Loucy (cell line): ENCODE data around the gene TMEM178B.

Experiments used
- H2AFZ ChIP-seq: fragments of 200-600 bp; sonication (generic); 2 replicates; pipeline ENCODE4 v1.6.0; 2016; ENCODE audit warnings: antibody characterized with exemption, mild to moderate bottlenecking, low read length, moderate library complexity
- H3F3A ChIP-seq: fragments of 200-600 bp; 2 replicates; pipeline ENCODE4 v1.6.0; 2016; ENCODE audit warnings: antibody characterized with exemption, low read depth, mild to moderate bottlenecking
- H3K27me3 ChIP-seq: fragments of 200-600 bp; sonication (generic); 2 replicates; pipeline ENCODE4 v1.6.1; 2014; ENCODE audit warnings: low read length, mild to moderate bottlenecking; ENCODE audit not compliant: insufficient read depth, poor library complexity, severe bottlenecking
- H3K36me3 ChIP-seq: fragments of 200-600 bp; sonication (generic); 2 replicates; pipeline ENCODE4 v1.6.1; 2016; ENCODE audit warnings: low read length; ENCODE audit not compliant: insufficient read depth
- H3K4me1 ChIP-seq: fragments of 200-600 bp; sonication (generic); 2 replicates; pipeline ENCODE4 v1.5.1; 2014; ENCODE audit warnings: low read length, mild to moderate bottlenecking; ENCODE audit not compliant: insufficient read depth, poor library complexity, severe bottlenecking
- H3K4me2 ChIP-seq: fragments of 200-600 bp; sonication (generic); 2 replicates; pipeline ENCODE4 v1.6.0; 2014; ENCODE audit warnings: antibody characterized with exemption, low read length, low read depth, mild to moderate bottlenecking; ENCODE audit not compliant: poor library complexity, severe bottlenecking
- H3K4me3 ChIP-seq: fragments of 200-600 bp; sonication (generic); 2 replicates; pipeline ENCODE4 v1.5.1; 2014; ENCODE audit warnings: low read length, mild to moderate bottlenecking, mixed read lengths; ENCODE audit not compliant: poor library complexity, severe bottlenecking
- H3K79me2 ChIP-seq: fragments of 200-600 bp; sonication (generic); 2 replicates; pipeline ENCODE4 v1.6.1; 2014; ENCODE audit warnings: low read length; ENCODE audit not compliant: insufficient read depth
- H3K9ac ChIP-seq: fragments of 200-600 bp; sonication (generic); 2 replicates; pipeline ENCODE4 v1.6.0; 2014; ENCODE audit warnings: mild to moderate bottlenecking, low read depth, low read length, moderate library complexity; ENCODE audit not compliant: poor library complexity, severe bottlenecking
- H3K9me2 ChIP-seq: fragments of 200-600 bp; sonication (generic); replicated peaks from 2 replicates; pipeline ENCODE4 v1.6.1; 2016; ENCODE audit warnings: low read depth, low read length, mixed read lengths
- H3K9me3 ChIP-seq: fragments of 200-600 bp; sonication (generic); 2 replicates; pipeline ENCODE4 v1.6.1; 2014; ENCODE audit warnings: mild to moderate bottlenecking, antibody characterized with exemption, low read length, low read depth; ENCODE audit not compliant: insufficient read depth
- H4K20me1 ChIP-seq: fragments of 200-600 bp; sonication (generic); 2 replicates; pipeline ENCODE4 v1.6.0; 2014; ENCODE audit warnings: antibody characterized with exemption, low read length, mild to moderate bottlenecking; ENCODE audit not compliant: insufficient read depth, poor library complexity, severe bottlenecking
- CTCF ChIP-seq: fragments of 200-600 bp; sonication (generic); conservative IDR thresholded peaks from 2 replicates; pipeline ENCODE4 v1.5.1; 2014; ENCODE audit warnings: mild to moderate bottlenecking, antibody characterized with exemption, low read length
- EZH2phosphoT487 ChIP-seq: fragments of 200-600 bp; IDR thresholded peaks from 2 replicates; pipeline ENCODE4 v1.6.1; 2018; ENCODE audit warnings: antibody characterized with exemption, mild to moderate bottlenecking, moderate library complexity, borderline replicate concordance

Gene TMEM178B

DNA sequence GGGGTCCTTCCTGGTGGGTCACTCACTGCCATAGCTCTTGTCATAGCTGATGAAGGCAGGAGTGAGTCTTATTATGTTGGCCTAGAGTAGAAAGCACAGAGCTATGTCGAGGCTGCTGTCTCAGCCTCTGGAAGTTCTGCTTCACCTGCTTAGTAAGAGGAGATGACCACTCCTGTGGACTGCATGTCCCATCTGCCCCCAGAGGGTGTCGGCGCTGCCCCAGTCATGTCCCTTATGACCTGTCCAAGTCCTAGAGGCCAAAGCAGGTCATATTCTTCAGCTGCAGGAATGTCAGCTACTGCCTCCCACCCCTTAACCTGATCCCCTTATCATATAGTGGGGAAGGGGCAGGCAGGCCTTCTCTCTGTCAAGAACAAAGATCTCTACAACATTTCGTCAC, 405.0 kb downstream of the TMEM178B start:
- Histone ChIP-seq H3K36me3 (no peaks in the 10 kb centered on the region), H2AFZ (no peak overlapping the region), H3K9ac (no peak overlapping the region), H3K4me3 (no peak overlapping the region), H3K4me1 (no peaks in the 10 kb centered on the region), H3K79me2 (no peaks in the 10 kb centered on the region), H3K9me2 (no peaks in the 10 kb centered on the region), H4K20me1 (no peaks in the 10 kb centered on the region), H3K4me2 (no peak overlapping the region), H3F3A (no peaks in the 10 kb centered on the region), H3K9me3 (no peaks in the 10 kb centered on the region), H3K27me3 (no peaks in the 10 kb centered on the region)
- no peak for TF ChIP-seq EZH2phosphoT487
- TF ChIP-seq CTCF, result no peak

GRCh38 chr7:141480953-141481352, 407.1 kb downstream of the TMEM178B start:
- Histone ChIP-seq H3K9me3 (no peaks in the 10 kb centered on the region), H3K9me2 (no peaks in the 10 kb centered on the region), H3K4me1 (no peaks in the 10 kb centered on the region), H3K79me2 (no peaks in the 10 kb centered on the region), H3K4me3 (no peak overlapping the region), H3K9ac (no peak overlapping the region), H3K36me3 (no peaks in the 10 kb centered on the region), H4K20me1 (no peaks in the 10 kb centered on the region), H3F3A (no peaks in the 10 kb centered on the region), H2AFZ (no peak overlapping the region), H3K27me3 (no peaks in the 10 kb centered on the region), H3K4me2 (no peak overlapping the region)
- TF ChIP-seq EZH2phosphoT487, result no peak
- TF ChIP-seq CTCF, result no peak

DNA sequence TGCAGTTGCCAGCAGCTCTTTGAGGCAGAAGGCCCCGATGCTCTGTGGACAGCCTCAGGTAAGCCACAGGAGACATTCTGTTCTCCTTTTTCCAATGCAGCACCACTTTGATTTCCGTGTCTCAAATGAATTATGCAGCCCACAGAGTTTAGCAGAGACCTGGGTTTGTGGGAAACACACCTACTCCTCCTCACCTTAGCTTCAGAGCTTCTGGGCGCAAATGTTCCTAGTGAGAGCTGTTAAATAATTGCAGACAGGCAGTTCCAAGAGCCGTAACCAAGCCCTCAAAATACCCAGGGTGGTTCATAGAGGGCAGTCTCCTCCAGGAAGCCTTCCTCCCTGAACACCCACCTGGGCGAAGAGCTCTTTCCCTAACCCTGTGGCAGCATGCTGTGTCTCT, 408.1 kb downstream of the TMEM178B start:
- Histone ChIP-seq H3K9me2 (no peaks in the 10 kb centered on the region), H3K9me3 (no peaks in the 10 kb centered on the region), H3K4me3 (no peak overlapping the region), H3K36me3 (no peaks in the 10 kb centered on the region), H3K9ac (no peak overlapping the region), H2AFZ (no peak overlapping the region), H3K27me3 (no peaks in the 10 kb centered on the region), H3K4me1 (no peaks in the 10 kb centered on the region), H4K20me1 (no peaks in the 10 kb centered on the region), H3F3A (no peaks in the 10 kb centered on the region), H3K79me2 (no peaks in the 10 kb centered on the region), H3K4me2 (no peak overlapping the region)
- TF ChIP-seq CTCF (no peak), EZH2phosphoT487 (no peak)
